NCI-H345 (cell line): ENCODE data around the gene SLC9A9.

Source experiments
- DNase-seq: peaks from one replicate; lab custom pipeline; 2025; lab: John Stamatoyannopoulos, UW

Gene SLC9A9

GRCh38 chr3:143693506-143693905, 154.8 kb downstream of the SLC9A9 start:
- no peak for DNase-seq

GRCh38 chr3:143686638-143687197, 161.6 kb downstream of the SLC9A9 start:
- DNase-seq, result no peak

- no peak for DNase-seq
Observed at GRCh38 chr3:143685491-143685890, 162.8 kb downstream of the SLC9A9 start.

GRCh38 chr3:143677430-143677829, 170.8 kb downstream of the SLC9A9 start:
- no peak for DNase-seq

GRCh38 chr3:143676747-143677146, 171.5 kb downstream of the SLC9A9 start:
- DNase-seq, result no peak

GRCh38 chr3:143676021-143676420, 172.2 kb downstream of the SLC9A9 start:
- DNase-seq, result no peak

GRCh38 chr3:143674100-143674968, 173.9 kb downstream of the SLC9A9 start:
- peak; percentile 62 for DNase-seq

- DNase-seq, result no peak
Observed at GRCh38 chr3:143672396-143673165, 175.7 kb downstream of the SLC9A9 start.

GRCh38 chr3:143671626-143672025, 176.6 kb downstream of the SLC9A9 start:
- DNase-seq, result no peak

- no peak for DNase-seq
Observed at GRCh38 chr3:143668924-143669790, 179.1 kb downstream of the SLC9A9 start.

- DNase-seq, result no peak
Observed at GRCh38 chr3:143668385-143668784, 179.9 kb downstream of the SLC9A9 start.

GRCh38 chr3:143661677-143662076, 186.6 kb downstream of the SLC9A9 start:
- DNase-seq, result no peak

- DNase-seq, result no peak
Observed at GRCh38 chr3:143658861-143659260, 189.4 kb downstream of the SLC9A9 start.

- no peak for DNase-seq
Observed at GRCh38 chr3:143658116-143658515, 190.2 kb downstream of the SLC9A9 start.

- DNase-seq, result no peak
Observed at GRCh38 chr3:143657391-143657790, 190.9 kb downstream of the SLC9A9 start.

- DNase-seq, result no peak
Observed at GRCh38 chr3:143654906-143655305, 193.4 kb downstream of the SLC9A9 start.

- no peak for DNase-seq
Observed at GRCh38 chr3:143653935-143654334, 194.3 kb downstream of the SLC9A9 start.

GRCh38 chr3:143653493-143653892, 194.8 kb downstream of the SLC9A9 start:
- DNase-seq, result no peak

GRCh38 chr3:143652118-143652517, 196.2 kb downstream of the SLC9A9 start:
- no peak for DNase-seq

- no peak for DNase-seq
Observed at GRCh38 chr3:143650827-143651226, 197.4 kb downstream of the SLC9A9 start.

GRCh38 chr3:143650120-143650519, 198.1 kb downstream of the SLC9A9 start:
- DNase-seq, result no peak

GRCh38 chr3:143648708-143649107, 199.6 kb downstream of the SLC9A9 start:
- no peak for DNase-seq
